Measurements from ENCODE around the gene IMMP2L.

DNA sequence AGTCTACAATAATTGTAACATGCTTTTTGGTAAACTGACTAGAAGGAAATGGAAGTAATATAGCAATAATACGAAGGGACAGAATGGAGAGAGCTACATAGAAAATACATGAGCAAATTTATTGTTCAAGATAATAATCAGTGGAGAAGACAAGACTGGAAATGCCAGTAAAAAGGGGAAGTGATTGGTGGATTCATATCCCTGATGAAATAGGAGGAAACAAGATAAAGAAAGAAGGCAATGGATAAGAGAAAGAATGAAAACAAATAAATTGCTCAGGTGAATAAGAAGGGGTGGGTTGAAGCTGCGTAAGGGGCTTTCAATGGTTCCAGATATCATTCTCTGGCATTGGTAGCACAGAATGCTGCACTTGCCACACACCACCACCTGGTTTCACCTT lies 335.5 kb downstream of the IMMP2L start:
- TF ChIP-seq, protein P1, sequence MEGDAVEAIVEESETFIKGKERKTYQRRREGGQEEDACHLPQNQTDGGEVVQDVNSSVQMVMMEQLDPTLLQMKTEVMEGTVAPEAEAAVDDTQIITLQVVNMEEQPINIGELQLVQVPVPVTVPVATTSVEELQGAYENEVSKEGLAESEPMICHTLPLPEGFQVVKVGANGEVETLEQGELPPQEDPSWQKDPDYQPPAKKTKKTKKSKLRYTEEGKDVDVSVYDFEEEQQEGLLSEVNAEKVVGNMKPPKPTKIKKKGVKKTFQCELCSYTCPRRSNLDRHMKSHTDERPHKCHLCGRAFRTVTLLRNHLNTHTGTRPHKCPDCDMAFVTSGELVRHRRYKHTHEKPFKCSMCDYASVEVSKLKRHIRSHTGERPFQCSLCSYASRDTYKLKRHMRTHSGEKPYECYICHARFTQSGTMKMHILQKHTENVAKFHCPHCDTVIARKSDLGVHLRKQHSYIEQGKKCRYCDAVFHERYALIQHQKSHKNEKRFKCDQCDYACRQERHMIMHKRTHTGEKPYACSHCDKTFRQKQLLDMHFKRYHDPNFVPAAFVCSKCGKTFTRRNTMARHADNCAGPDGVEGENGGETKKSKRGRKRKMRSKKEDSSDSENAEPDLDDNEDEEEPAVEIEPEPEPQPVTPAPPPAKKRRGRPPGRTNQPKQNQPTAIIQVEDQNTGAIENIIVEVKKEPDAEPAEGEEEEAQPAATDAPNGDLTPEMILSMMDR (conservative IDR thresholded peaks at IDR 0.05) = no peak
- TF ChIP-seq ZFX (IDR thresholded peaks at IDR 0.05) = no peak

All from C4-2B (cell line).